ENCODE data around the gene L3MBTL4. TPM values are rescaled to one million over a fixed set of nuclear protein-coding genes. Genes with fewer than 3 reads are reported as not detected.

Gene L3MBTL4
- total RNA-seq, 6 experiments from 2014 or later, result 8.2 to 16.0 (median 11.3) TPM

DNA sequence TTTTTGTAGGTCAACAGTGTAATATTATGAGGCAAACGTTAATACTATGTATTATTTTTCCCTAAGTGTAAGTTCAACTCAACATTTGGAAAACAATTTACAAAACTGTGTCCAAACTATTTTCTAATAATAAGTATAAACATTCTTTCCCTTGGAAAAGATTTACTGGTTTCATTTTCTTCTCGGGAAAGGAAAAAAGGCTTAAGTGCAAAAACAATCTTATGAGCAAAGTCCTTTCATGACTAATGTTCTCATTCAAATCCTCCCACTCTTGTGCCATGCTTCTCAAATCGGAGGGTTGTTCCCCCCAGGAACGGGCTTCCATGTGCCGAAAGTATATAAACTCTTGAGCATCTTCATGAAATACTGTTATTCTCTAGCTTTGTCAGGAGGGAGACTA, 19.8 kb upstream of the L3MBTL4 start:
- TF ChIP-seq POLR2A (IDR thresholded peaks at IDR 0.05), result no peak
- TF ChIP-seq, protein P1, sequence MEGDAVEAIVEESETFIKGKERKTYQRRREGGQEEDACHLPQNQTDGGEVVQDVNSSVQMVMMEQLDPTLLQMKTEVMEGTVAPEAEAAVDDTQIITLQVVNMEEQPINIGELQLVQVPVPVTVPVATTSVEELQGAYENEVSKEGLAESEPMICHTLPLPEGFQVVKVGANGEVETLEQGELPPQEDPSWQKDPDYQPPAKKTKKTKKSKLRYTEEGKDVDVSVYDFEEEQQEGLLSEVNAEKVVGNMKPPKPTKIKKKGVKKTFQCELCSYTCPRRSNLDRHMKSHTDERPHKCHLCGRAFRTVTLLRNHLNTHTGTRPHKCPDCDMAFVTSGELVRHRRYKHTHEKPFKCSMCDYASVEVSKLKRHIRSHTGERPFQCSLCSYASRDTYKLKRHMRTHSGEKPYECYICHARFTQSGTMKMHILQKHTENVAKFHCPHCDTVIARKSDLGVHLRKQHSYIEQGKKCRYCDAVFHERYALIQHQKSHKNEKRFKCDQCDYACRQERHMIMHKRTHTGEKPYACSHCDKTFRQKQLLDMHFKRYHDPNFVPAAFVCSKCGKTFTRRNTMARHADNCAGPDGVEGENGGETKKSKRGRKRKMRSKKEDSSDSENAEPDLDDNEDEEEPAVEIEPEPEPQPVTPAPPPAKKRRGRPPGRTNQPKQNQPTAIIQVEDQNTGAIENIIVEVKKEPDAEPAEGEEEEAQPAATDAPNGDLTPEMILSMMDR (IDR thresholded peaks at IDR 0.05), result no peak
- no peaks in the 10 kb centered on the region for H3K36me3 ChIP-seq
- H3K27ac ChIP-seq, result no peak overlapping the region
- H3K4me3 ChIP-seq, result no peak overlapping the region
- H3K9me3 ChIP-seq, result no peaks in the 10 kb centered on the region
- peaks cover 0 to 13% (median 5%) of the 10 kb centered on the region in 4 donors for H3K4me1 ChIP-seq
- H3K27me3 ChIP-seq, result no peaks in the 10 kb centered on the region
- 69% methylated on average over 5 of the region's 5 CpGs for WGBS (ENCODE audit: insufficient coverage, low coverage, low lambda C conversion rate, missing lambda C conversion rate)
- ATAC-seq (no peak), DNase-seq (no peak)
- intact Hi-C loops (cut with DNase I), result no loop called here

DNA sequence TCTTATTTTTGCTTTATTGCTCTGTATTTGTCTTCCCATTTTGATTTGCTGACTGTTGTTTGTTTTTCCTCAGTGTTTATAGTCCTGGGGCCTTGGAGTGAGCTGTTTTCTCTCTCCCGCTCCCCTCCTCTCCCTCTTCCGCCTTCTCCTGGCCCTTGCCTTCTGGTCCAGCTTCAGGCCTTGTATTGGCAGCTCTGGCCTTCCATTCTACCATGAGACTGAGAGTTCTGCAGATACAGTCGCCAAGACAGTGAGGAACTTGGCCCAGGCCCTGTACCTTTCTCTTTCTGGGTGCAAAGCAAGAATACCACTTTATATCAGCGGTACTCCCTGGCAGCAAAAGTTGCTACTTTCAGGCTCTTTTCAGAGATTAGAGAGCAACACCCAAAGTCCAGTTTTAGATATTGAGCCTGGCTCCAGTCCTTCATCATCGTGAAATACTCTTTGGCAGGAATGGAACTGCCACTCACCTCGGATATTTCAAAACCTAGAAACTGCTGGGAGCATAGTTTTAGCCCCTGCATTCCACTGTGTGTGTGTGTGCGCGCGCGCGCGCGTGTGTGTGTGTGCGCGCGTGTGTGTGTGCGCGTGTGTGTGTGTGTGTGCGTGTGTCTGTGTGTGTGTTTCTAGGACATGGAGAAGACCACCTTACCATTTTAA, 17.1 kb upstream of the L3MBTL4 start:
- Histone ChIP-seq H3K27me3 (no peaks in the 10 kb centered on the region), H3K4me1 (peaks cover 0 to 13% (median 5%) of the 10 kb centered on the region in 4 donors), H3K27ac (peak overlapping the region in 2 of 3 donors; percentile 80 to 89), H3K4me3 (peak overlapping the region in 2 of 3 donors; percentile 22 to 28), H3K9me3 (no peaks in the 10 kb centered on the region), H3K36me3 (no peaks in the 10 kb centered on the region)
- DNase-seq (peak in 1 of 3 donors; percentile 73), ATAC-seq (peak; percentile 92 to 94 (median 92))
- 37% methylated on average over 19 of the region's 19 CpGs for WGBS (ENCODE audit: insufficient coverage, low coverage, low lambda C conversion rate, missing lambda C conversion rate)
- TF ChIP-seq, protein P1 (IDR thresholded peaks at IDR 0.05), result no peak
- TF ChIP-seq POLR2A (IDR thresholded peaks at IDR 0.05), result no peak
- intact Hi-C loops (cut with DNase I), result no loop called here

DNA sequence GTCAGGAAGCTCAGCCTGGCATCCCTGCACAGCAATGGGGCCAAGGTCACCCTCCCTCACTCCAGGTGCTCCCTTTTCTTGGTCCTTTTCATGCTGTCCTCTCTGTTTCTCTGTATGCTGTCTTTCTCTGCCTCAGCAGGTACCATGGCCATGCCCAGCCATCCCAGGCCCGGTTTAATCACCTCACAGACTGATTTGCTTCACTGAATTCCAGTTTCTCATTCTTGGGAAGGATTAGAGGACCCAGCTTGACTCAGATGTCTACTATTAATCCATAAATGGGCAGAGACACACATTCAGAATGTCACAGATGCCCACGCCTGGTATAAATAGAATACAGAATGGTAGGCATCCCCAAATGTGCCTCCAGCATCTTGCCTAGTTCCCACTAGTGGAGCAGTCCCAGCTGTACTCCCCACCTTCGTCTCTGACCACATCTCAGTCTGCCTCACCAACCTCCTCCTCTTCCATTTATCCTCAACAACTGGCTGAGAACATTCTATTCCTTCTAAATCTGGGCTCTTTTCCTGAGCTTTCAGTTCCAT, 14.2 kb upstream of the L3MBTL4 start:
- H3K4me3 ChIP-seq, result no peak overlapping the region
- WGBS (ENCODE audit: insufficient coverage, low coverage, low lambda C conversion rate, missing lambda C conversion rate), result 79% methylated on average over 2 of the region's 3 CpGs
- no peaks in the 10 kb centered on the region for H3K36me3 ChIP-seq
- ATAC-seq, result no peak
- no peak overlapping the region for H3K27ac ChIP-seq
- no peaks in the 10 kb centered on the region for H3K27me3 ChIP-seq
- H3K4me1 ChIP-seq, result peaks cover 0 to 13% (median 5%) of the 10 kb centered on the region in 4 donors
- intact Hi-C loops (cut with DNase I), result no loop called here
- no peak for DNase-seq
- TF ChIP-seq POLR2A (IDR thresholded peaks at IDR 0.05), result no peak
- TF ChIP-seq, protein P1 (IDR thresholded peaks at IDR 0.05), result no peak
- H3K9me3 ChIP-seq, result no peaks in the 10 kb centered on the region

DNA sequence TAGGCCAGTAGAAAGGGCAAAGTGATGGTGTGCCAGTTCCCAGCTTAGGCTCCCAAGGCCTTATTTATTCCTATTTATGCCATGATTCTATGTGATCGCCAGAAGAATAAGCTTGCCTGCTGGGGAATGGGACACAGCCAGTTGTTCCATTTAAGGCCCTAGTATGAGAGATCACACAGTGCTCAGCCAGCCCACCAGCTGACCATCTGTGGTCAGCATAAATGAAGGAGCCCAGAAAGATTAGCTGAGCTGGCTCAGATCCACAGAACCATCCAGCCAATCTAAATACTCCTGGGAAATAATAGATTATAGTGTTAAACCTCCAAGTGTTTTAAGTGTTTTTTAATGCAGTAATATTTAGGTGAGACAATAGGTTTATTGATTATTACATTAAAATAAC, 12.6 kb upstream of the L3MBTL4 start:
- intact Hi-C loops (cut with DNase I), result no loop called here
- no peak for TF ChIP-seq POLR2A (IDR thresholded peaks at IDR 0.05)
- TF ChIP-seq, protein P1 (IDR thresholded peaks at IDR 0.05), result no peak
- H3K4me3 ChIP-seq, result no peak overlapping the region
- ATAC-seq, result no peak
- no CpG with 5 or more reads among the region's 1 CpG for WGBS (ENCODE audit: insufficient coverage, low coverage, low lambda C conversion rate, missing lambda C conversion rate)
- H3K9me3 ChIP-seq, result no peaks in the 10 kb centered on the region
- no peaks in the 10 kb centered on the region for H3K27me3 ChIP-seq
- peaks cover 0 to 13% (median 5%) of the 10 kb centered on the region in 4 donors for H3K4me1 ChIP-seq
- no peaks in the 10 kb centered on the region for H3K36me3 ChIP-seq
- no peak for DNase-seq
- H3K27ac ChIP-seq, result no peak overlapping the region
